Measurements from ENCODE around the gene SMIM32. TPM values are rescaled to one million over a fixed set of nuclear protein-coding genes. Genes with fewer than 3 reads are reported as not detected.

Gene SMIM32
- polyA plus RNA-seq, 1 donor from 2014 or later: 3.6 TPM

DNA sequence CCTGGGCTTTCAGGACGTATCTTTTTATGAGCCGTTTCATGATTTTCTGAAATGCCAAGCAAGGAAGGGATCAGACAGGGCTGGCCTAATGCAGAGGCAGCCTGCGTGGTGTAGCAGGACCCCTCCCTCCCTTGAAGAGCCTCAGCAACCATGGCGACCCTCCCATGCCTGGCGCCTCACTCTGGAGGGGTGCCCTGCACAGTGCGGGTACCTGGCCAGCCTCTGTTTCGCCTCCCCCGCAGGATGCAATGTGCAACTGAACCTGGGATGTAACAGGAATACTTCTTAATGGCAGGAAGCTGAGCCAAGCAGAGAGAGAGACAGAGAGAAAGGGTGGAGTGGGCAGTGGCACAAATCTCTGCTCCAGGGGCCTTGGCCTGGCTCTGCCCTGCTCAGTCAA lies 23.3 kb upstream of the SMIM32 start:
- Histone ChIP-seq H3K4me3 (ENCODE audit: low read length) (no peak overlapping the region), H3K36me3 (ENCODE audit: insufficient read depth, low read length) (no peaks in the 10 kb centered on the region), H3F3A (ENCODE audit: insufficient read depth, low read length, poor library complexity, severe bottlenecking) (no peaks in the 10 kb centered on the region), H3K27me3 (ENCODE audit: insufficient read depth, low read depth, low read length) (no peaks in the 10 kb centered on the region), H2AFZ (ENCODE audit: low read depth, low read length) (no peak overlapping the region), H3K9me3 (ENCODE audit: low read length) (no peaks in the 10 kb centered on the region), H3K4me2 (ENCODE audit: low read length) (no peak overlapping the region), H3K27ac (ENCODE audit: low read length) (no peak overlapping the region), H3K9me2 (ENCODE audit: insufficient read depth, low read length) (no peaks in the 10 kb centered on the region), H4K20me1 (ENCODE audit: insufficient read depth) (no peaks in the 10 kb centered on the region), H3K79me2 (replicated peaks; ENCODE audit: insufficient read depth, low read length) (no peaks in the 10 kb centered on the region), H3K9ac (ENCODE audit: low read length) (no peak overlapping the region)
- TF ChIP-seq TAF1 (IDR thresholded peaks at IDR 0.05; ENCODE audit: low read depth): no peak
- no peak for TF ChIP-seq SMC3 (conservative IDR thresholded peaks at IDR 0.05; ENCODE audit: poor library complexity)
- TF ChIP-seq RAD21 (conservative IDR thresholded peaks at IDR 0.05): no peak
- no peak for TF ChIP-seq POLR2AphosphoS5 (IDR thresholded peaks at IDR 0.05)
- no peak for TF ChIP-seq EZH2 (IDR thresholded peaks at IDR 0.05; ENCODE audit: borderline replicate concordance, insufficient read depth, low read length, poor library complexity, severe bottlenecking)
- no peak for TF ChIP-seq EP300 (conservative IDR thresholded peaks at IDR 0.05; ENCODE audit: poor library complexity, severe bottlenecking)
- no peak for TF ChIP-seq MXI1 (conservative IDR thresholded peaks at IDR 0.05; ENCODE audit: poor library complexity, severe bottlenecking)
- TF ChIP-seq, protein P1, sequence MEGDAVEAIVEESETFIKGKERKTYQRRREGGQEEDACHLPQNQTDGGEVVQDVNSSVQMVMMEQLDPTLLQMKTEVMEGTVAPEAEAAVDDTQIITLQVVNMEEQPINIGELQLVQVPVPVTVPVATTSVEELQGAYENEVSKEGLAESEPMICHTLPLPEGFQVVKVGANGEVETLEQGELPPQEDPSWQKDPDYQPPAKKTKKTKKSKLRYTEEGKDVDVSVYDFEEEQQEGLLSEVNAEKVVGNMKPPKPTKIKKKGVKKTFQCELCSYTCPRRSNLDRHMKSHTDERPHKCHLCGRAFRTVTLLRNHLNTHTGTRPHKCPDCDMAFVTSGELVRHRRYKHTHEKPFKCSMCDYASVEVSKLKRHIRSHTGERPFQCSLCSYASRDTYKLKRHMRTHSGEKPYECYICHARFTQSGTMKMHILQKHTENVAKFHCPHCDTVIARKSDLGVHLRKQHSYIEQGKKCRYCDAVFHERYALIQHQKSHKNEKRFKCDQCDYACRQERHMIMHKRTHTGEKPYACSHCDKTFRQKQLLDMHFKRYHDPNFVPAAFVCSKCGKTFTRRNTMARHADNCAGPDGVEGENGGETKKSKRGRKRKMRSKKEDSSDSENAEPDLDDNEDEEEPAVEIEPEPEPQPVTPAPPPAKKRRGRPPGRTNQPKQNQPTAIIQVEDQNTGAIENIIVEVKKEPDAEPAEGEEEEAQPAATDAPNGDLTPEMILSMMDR (IDR thresholded peaks at IDR 0.05; ENCODE audit: poor library complexity, severe bottlenecking): no peak
- TF ChIP-seq, protein P2, sequence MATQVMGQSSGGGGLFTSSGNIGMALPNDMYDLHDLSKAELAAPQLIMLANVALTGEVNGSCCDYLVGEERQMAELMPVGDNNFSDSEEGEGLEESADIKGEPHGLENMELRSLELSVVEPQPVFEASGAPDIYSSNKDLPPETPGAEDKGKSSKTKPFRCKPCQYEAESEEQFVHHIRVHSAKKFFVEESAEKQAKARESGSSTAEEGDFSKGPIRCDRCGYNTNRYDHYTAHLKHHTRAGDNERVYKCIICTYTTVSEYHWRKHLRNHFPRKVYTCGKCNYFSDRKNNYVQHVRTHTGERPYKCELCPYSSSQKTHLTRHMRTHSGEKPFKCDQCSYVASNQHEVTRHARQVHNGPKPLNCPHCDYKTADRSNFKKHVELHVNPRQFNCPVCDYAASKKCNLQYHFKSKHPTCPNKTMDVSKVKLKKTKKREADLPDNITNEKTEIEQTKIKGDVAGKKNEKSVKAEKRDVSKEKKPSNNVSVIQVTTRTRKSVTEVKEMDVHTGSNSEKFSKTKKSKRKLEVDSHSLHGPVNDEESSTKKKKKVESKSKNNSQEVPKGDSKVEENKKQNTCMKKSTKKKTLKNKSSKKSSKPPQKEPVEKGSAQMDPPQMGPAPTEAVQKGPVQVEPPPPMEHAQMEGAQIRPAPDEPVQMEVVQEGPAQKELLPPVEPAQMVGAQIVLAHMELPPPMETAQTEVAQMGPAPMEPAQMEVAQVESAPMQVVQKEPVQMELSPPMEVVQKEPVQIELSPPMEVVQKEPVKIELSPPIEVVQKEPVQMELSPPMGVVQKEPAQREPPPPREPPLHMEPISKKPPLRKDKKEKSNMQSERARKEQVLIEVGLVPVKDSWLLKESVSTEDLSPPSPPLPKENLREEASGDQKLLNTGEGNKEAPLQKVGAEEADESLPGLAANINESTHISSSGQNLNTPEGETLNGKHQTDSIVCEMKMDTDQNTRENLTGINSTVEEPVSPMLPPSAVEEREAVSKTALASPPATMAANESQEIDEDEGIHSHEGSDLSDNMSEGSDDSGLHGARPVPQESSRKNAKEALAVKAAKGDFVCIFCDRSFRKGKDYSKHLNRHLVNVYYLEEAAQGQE (IDR thresholded peaks at IDR 0.05; ENCODE audit: borderline replicate concordance): no peak

DNA sequence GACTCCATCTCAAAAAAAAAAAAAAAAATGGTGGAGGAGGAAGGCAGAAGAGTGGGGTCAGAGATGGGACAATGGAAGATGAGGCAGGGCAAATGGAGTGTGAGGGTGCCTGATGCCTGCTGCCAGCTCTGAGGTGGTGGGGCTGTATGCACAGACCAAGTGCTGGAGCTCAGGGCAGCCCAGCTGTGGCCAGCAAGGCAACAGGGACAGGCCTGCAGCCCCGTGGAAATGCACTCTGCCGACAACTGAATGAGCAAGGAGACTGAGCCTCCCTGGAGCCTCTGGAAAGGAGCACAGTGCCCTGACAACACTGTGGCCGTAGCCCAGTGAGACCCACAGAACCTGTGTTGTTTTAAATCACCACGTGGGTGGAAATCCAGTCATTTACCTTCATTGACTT lies 22.9 kb upstream of the SMIM32 start:
- TF ChIP-seq EP300 (conservative IDR thresholded peaks at IDR 0.05; ENCODE audit: poor library complexity, severe bottlenecking) (no peak), MXI1 (conservative IDR thresholded peaks at IDR 0.05; ENCODE audit: poor library complexity, severe bottlenecking) (no peak)
- Histone ChIP-seq H3K9ac (ENCODE audit: low read length) (no peak overlapping the region), H2AFZ (ENCODE audit: low read depth, low read length) (no peak overlapping the region), H3K4me2 (ENCODE audit: low read length) (no peak overlapping the region), H3K27ac (ENCODE audit: low read length) (no peak overlapping the region), H3K9me2 (ENCODE audit: insufficient read depth, low read length) (no peaks in the 10 kb centered on the region), H3K27me3 (ENCODE audit: insufficient read depth, low read depth, low read length) (no peaks in the 10 kb centered on the region), H4K20me1 (ENCODE audit: insufficient read depth) (no peaks in the 10 kb centered on the region), H3K4me3 (ENCODE audit: low read length) (no peak overlapping the region), H3K9me3 (ENCODE audit: low read length) (no peaks in the 10 kb centered on the region), H3F3A (ENCODE audit: insufficient read depth, low read length, poor library complexity, severe bottlenecking) (no peaks in the 10 kb centered on the region), H3K79me2 (replicated peaks; ENCODE audit: insufficient read depth, low read length) (no peaks in the 10 kb centered on the region), H3K36me3 (ENCODE audit: insufficient read depth, low read length) (no peaks in the 10 kb centered on the region)
